Ectodermal cell (in vitro differentiated cells): Measurements from ENCODE around the gene CYS1.
"Not testable (repeated sequence)": the region's sequence is repeated elsewhere in the genome, so short reads cannot be mapped to it uniquely, and the experiment has no call there.

Source experiments
- H3K27ac ChIP-seq: 2 replicates; pipeline ENCODE4 v1.7.0; 2013; ENCODE audit warnings: mild to moderate bottlenecking, low read depth, low read length; ENCODE audit not compliant: insufficient read depth, poor library complexity, severe bottlenecking
- H3K27me3 ChIP-seq: 2 replicates; pipeline ENCODE4 v1.7.0; 2013; ENCODE audit warnings: mild to moderate bottlenecking, low read length; ENCODE audit not compliant: insufficient read depth, control insufficient read depth, poor library complexity, severe bottlenecking
- H3K36me3 ChIP-seq: one replicate; pipeline ENCODE4 v1.7.0; 2013; ENCODE audit warnings: low read length; ENCODE audit not compliant: control insufficient read depth, insufficient read depth
- H3K4me1 ChIP-seq: one replicate; pipeline ENCODE4 v1.7.0; 2013; ENCODE audit warnings: low read length; ENCODE audit not compliant: control insufficient read depth, insufficient read depth
- H3K4me3 ChIP-seq: 2 replicates; pipeline ENCODE4 v1.7.0; 2013; ENCODE audit warnings: low read depth, low read length, control low read depth; ENCODE audit not compliant: insufficient read depth
- H3K9me3 ChIP-seq: 2 replicates; pipeline ENCODE4 v1.7.0; 2013; ENCODE audit warnings: mild to moderate bottlenecking, low read length, moderate library complexity; ENCODE audit not compliant: control insufficient read depth
- WGBS, 2 experiments: methylation state at CpG; one replicate each; pipeline ENCODE4 v1.1.7; 2013; ENCODE audit warnings: missing lambda C conversion rate in 2 of 2; 5-methylcytosine and 5-hydroxymethylcytosine counted together

Gene CYS1

DNA sequence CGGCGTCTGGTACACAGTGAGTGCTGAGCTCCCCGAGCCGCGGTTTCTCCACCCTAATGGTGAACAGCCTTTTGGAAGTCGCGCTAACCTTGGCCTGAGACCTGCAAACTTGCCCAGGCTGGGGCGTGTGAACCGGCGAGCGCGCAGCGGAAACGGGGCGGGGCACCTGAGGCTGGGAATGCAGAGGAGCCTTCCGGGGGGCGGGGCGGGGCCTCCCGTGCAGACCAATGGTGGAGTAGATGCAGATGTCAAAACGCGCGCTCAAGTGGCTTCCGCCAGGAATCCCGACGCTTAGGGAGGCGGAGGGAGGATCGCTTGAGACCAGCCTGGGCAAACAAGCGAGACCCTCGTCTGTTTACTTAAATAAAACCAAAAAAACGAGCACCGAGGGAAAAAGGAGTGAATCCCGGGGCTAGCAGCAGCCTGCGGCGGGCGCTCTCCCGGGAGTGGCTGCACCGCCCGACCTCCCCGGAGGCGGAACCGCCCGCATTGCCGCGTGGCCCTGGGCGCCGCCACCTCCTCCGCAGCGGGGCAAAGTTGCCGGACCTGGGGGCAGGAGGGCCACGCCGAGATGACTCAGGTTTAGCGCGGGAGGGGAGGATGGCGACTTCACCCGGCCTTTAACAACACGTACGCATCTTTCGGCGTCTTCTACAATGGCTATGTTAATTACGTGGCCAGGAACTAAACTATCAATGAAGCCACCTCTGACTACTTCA lies 40.1 kb upstream of the CYS1 start:
- Histone ChIP-seq H3K27me3 (peaks cover 8% of the 10 kb centered on the region), H3K27ac (peak overlapping the region; percentile 67)

GRCh38 chr2:10119601-10120157 lies 39.5 kb upstream of the CYS1 start:
- WGBS, 2 experiments, result 85 to 86% methylated on average over 14 of the region's 14 CpGs
- H3K36me3 ChIP-seq, result no peaks in the 10 kb centered on the region
- H3K4me3 ChIP-seq, result peak overlapping the region; percentile 84
- peaks cover under 1% of the 10 kb centered on the region for H3K4me1 ChIP-seq
- H3K27me3 ChIP-seq, result peaks cover 8% of the 10 kb centered on the region
- H3K9me3 ChIP-seq, result no peaks in the 10 kb centered on the region
- H3K27ac ChIP-seq, result no peak overlapping the region

More for the DNA sequence above, 40.1 kb upstream of the CYS1 start:
- Histone ChIP-seq H3K9me3 (no peaks in the 10 kb centered on the region), H3K36me3 (peaks cover 5% of the 10 kb centered on the region), H3K4me1 (peaks cover 5% of the 10 kb centered on the region), H3K4me3 (peak overlapping the region; percentile 84)
- 1 to 2% methylated on average over 60 of the region's 60 CpGs for whole genome bisulfite sequencing, 2 experiments

DNA sequence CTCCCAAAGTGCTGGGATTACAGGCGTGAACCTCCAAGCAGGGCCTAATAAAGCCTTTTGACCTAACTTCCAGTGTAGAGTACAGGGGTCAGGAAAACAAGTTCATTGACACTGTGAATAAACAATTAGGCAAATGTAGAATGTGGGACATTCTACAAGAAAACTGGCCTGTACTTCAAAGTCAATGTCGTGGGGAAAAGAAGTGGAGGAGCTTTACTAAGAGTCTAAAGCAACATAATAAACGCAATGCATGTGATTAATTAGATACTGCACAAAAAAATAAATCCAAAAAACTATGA lies 38.8 kb upstream of the CYS1 start:
- H3K9me3 ChIP-seq, result no peaks in the 10 kb centered on the region
- no peak overlapping the region for H3K4me3 ChIP-seq
- no peaks in the 10 kb centered on the region for H3K4me1 ChIP-seq
- H3K27me3 ChIP-seq, result peaks cover 8% of the 10 kb centered on the region
- no peak overlapping the region for H3K27ac ChIP-seq
- WGBS, 2 experiments, result 92 to 96% methylated on average over 2 to 3 of the region's 3 CpGs
- no peaks in the 10 kb centered on the region for H3K36me3 ChIP-seq

DNA sequence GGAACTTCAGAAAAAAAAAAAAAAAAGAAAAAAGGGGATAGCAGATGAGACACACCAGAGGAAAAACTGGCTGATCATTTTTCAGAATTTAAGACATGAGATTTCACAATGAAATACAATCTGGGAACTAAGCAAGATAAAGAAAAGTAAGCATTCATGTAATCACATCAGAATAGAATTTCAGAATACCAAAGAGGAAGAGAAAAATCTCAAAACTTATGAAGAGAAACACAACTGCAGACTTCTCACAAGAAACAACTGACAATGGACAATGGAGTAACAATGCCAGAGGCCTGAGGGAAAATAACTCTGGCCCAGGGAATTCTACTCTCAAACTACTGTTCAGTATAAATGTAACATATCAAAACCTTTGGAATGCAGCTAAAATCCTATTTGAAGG lies 29.1 kb upstream of the CYS1 start:
- no peak overlapping the region for H3K4me3 ChIP-seq
- no peaks in the 10 kb centered on the region for H3K4me1 ChIP-seq
- no peak overlapping the region for H3K27ac ChIP-seq
- peaks cover 3% of the 10 kb centered on the region for H3K36me3 ChIP-seq
- no peaks in the 10 kb centered on the region for H3K9me3 ChIP-seq
- no peaks in the 10 kb centered on the region for H3K27me3 ChIP-seq

GRCh38 chr2:10104906-10105305 lies 24.7 kb upstream of the CYS1 start:
- H3K27me3 ChIP-seq, H3K27ac ChIP-seq, H3K9me3 ChIP-seq, H3K36me3 ChIP-seq, H3K4me3 ChIP-seq, H3K4me1 ChIP-seq: not testable (repeated sequence)

DNA sequence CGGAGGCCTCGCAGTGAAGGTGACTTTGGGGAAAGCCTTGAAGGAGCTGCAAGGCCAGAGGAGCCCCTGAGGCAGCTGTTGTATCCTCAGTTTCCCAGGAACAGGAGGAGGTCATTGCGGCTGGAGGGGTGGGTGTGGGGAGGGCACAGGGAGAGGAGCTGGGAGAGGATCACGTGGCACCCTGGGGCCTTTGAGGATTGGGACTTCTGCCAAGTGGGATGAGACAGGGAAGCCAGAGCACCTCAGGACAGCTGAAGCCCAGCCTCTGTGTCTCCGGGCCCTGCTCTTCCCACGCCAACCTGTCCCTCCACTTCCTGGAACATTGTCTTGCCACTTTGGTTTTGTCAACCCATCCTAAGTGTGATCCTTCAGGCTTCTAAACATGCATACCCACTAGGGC lies 23.0 kb upstream of the CYS1 start:
- no peaks in the 10 kb centered on the region for H3K4me1 ChIP-seq
- H3K36me3 ChIP-seq, result peaks cover 3% of the 10 kb centered on the region
- WGBS, 2 experiments, result 93 to 97% methylated on average over 6 of the region's 6 CpGs
- H3K27me3 ChIP-seq, result no peaks in the 10 kb centered on the region
- no peaks in the 10 kb centered on the region for H3K9me3 ChIP-seq
- H3K27ac ChIP-seq, result no peak overlapping the region
- H3K4me3 ChIP-seq, result no peak overlapping the region

DNA sequence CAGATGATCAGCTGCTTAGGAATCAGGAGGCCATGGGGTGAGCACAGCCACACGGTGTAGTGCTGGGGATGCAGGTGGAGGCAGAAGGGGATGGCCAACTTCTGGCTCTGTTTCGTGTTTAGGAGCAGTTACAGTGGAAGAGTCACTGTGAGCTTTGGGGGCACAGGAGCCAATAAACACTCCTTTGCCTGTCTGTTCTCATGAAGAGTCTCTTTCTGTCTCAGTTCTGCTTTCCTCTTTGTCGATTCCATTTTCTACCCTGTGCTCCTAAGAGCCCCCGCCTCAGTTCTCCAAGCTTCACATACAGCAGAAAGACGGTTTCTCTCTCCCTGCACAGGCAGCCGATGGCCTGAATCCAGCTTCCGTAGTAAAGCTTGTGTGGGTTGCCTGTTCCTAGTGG lies 21.3 kb upstream of the CYS1 start:
- Histone ChIP-seq H3K36me3 (peaks cover 3% of the 10 kb centered on the region), H3K9me3 (no peaks in the 10 kb centered on the region), H3K4me3 (no peak overlapping the region), H3K27ac (no peak overlapping the region), H3K4me1 (peaks cover 3% of the 10 kb centered on the region), H3K27me3 (no peaks in the 10 kb centered on the region)
- WGBS, 2 experiments, result 86 to 88% methylated on average over 7 of the region's 7 CpGs

GRCh38 chr2:10097352-10098148 lies 17.3 kb upstream of the CYS1 start:
- no peaks in the 10 kb centered on the region for H3K9me3 ChIP-seq
- H3K27ac ChIP-seq, result no peak overlapping the region
- H3K4me1 ChIP-seq, result peaks cover 11% of the 10 kb centered on the region
- 37 to 39% methylated on average over 15 to 16 of the region's 16 CpGs for WGBS, 2 experiments
- no peak overlapping the region for H3K4me3 ChIP-seq
- H3K27me3 ChIP-seq, result no peaks in the 10 kb centered on the region
- no peaks in the 10 kb centered on the region for H3K36me3 ChIP-seq

- WGBS, 2 experiments, result 90% methylated on average over 10 of the region's 10 CpGs
- H3K27me3 ChIP-seq, result no peaks in the 10 kb centered on the region
- H3K36me3 ChIP-seq, result no peaks in the 10 kb centered on the region
Observed at GRCh38 chr2:10096641-10097040, 16.4 kb upstream of the CYS1 start.

DNA sequence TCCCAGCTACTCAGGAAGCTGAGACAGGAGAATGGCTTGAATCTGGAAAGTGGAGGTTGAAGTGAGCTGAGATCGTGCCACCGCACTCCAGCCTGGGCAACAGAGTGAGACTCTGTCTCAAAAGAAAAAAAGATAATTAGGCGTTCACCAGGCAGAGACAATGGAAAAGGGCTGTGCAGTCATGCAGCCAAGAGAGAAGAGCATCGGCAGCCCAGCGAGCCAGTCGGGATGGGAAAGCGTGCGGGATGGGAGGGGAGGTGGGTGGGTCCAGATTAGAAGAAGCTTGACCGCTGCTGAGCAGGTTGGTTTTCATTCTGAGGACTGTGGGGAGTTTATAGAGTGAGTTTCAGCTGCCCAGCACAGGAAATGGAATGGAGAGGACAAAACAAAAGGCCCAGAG lies 15.0 kb upstream of the CYS1 start:
- no peaks in the 10 kb centered on the region for H3K27me3 ChIP-seq
- no peaks in the 10 kb centered on the region for H3K9me3 ChIP-seq
- H3K36me3 ChIP-seq, result no peaks in the 10 kb centered on the region
- WGBS, 2 experiments, result 74 to 75% methylated on average over 9 of the region's 9 CpGs
- H3K27ac ChIP-seq, result no peak overlapping the region
- no peak overlapping the region for H3K4me3 ChIP-seq
- peaks cover 11% of the 10 kb centered on the region for H3K4me1 ChIP-seq

More at GRCh38 chr2:10096641-10097040, 16.4 kb upstream of the CYS1 start:
- Histone ChIP-seq H3K9me3 (no peaks in the 10 kb centered on the region), H3K4me3 (no peak overlapping the region), H3K27ac (no peak overlapping the region), H3K4me1 (peaks cover 11% of the 10 kb centered on the region)
